GM12878 (cell line): ENCODE data around the gene HK3. TPM values are rescaled to one million over a fixed set of nuclear protein-coding genes. Genes with fewer than 3 reads are reported as not detected.

Experiments
- ATAC-seq: fragments of 200-7000 bp; cut with Tn5 transposase; 3 replicates; pipeline ENCODE4 v1.9.1; 2020; ENCODE audit warnings: mild to moderate bottlenecking, moderate library complexity
- BruUV-seq: library from RNA; stranded (reverse); fragments of 400-500 nt; replicated peaks from 2 replicates; lab custom pipeline; 2021; lab: Mats Ljungman, UMichigan
- CTCF ChIA-PET: fragments of 300-600 bp; sonication (Branson Sonifier 250); formaldehyde crosslinking; extraction: SDS; loops from one replicate; lab custom pipeline; 2021; ENCODE audit warnings: inconsistent platforms; lab: Yijun Ruan, JAX
- POLR2A ChIA-PET: fragments of 350-600 bp; formaldehyde crosslinking; extraction: SDS; loops from one replicate; lab custom pipeline; 2021; ENCODE audit warnings: inconsistent platforms; lab: Charles Lee
- RAD21 ChIA-PET: fragments of 300-600 bp; sonication (Branson Sonifier 250); formaldehyde crosslinking; loops from one replicate; lab custom pipeline; 2023; ENCODE audit warnings: antibody characterized with exemption; ENCODE audit not compliant: unreplicated experiment; lab: Charles Lee
- SMC1A ChIA-PET: fragments of 300-600 bp; sonication (Branson Sonifier 250); formaldehyde crosslinking; loops from one replicate; lab custom pipeline; 2023; ENCODE audit not compliant: unreplicated experiment, uncharacterized antibody; lab: Charles Lee
- DNase-seq: peaks from one replicate; pipeline ENCODE4 v3.0.0-alpha.2; 2011; ENCODE audit warnings: low read depth, low spot score
- FAIRE-seq: peaks from 3 replicates; lab custom pipeline; 2011; peaks lifted over from hg19 to GRCh38; lab: Jason Lieb, UNC
- H2AFZ ChIP-seq: 2 replicates; pipeline ENCODE4 v1.6.0; 2011; ENCODE audit warnings: low read depth, low read length, control low read depth; ENCODE audit not compliant: control insufficient read depth
- H3K27ac ChIP-seq: 2 replicates; pipeline ENCODE4 v1.5.1; 2011; ENCODE audit warnings: control low read depth; ENCODE audit not compliant: control insufficient read depth, insufficient read depth
- H3K27me3 ChIP-seq, 2 experiments: replicated peaks in 1 of 2; 2 replicates each; pipeline versions ENCODE4 v1.6.0 to v1.6.1; 2011; ENCODE audit warnings: low read length in 1 of 2; ENCODE audit not compliant: control insufficient read depth in 2 of 2, insufficient read depth in 2 of 2
- H3K36me3 ChIP-seq, 2 experiments: 2 replicates each; pipeline ENCODE4 v1.5.1; 2011; ENCODE audit warnings: low read length in 1 of 2; ENCODE audit not compliant: control insufficient read depth in 2 of 2, insufficient read depth in 2 of 2
- H3K4me1 ChIP-seq: 2 replicates; pipeline ENCODE4 v1.6.1; 2011; ENCODE audit warnings: mild to moderate bottlenecking, low read length, moderate library complexity, mixed read lengths; ENCODE audit not compliant: control insufficient read depth, insufficient read depth
- H3K4me2 ChIP-seq: 2 replicates; pipeline ENCODE4 v1.6.0; 2011; ENCODE audit warnings: control low read depth; ENCODE audit not compliant: control insufficient read depth, insufficient read depth
- H3K4me3 ChIP-seq: fragments of 200-600 bp; sonication (generic); 2 replicates; pipeline ENCODE4 v1.5.1; 2016
- H3K79me2 ChIP-seq: 2 replicates; pipeline ENCODE4 v1.6.0; 2011; ENCODE audit warnings: low read length; ENCODE audit not compliant: control insufficient read depth, insufficient read depth
- H3K9ac ChIP-seq: 2 replicates; pipeline ENCODE4 v1.8.0; 2011; ENCODE audit warnings: low read length, control low read depth, mixed read lengths; ENCODE audit not compliant: control insufficient read depth, insufficient read depth
- H3K9me3 ChIP-seq: replicated peaks from 3 replicates; pipeline ENCODE4 v1.5.1; 2011; ENCODE audit warnings: mild to moderate bottlenecking, low read length; ENCODE audit not compliant: control insufficient read depth, insufficient read depth
- H4K20me1 ChIP-seq: 2 replicates; pipeline ENCODE4 v1.6.0; 2011; ENCODE audit not compliant: control insufficient read depth, insufficient read depth
- ZBTB40 ChIP-seq: fragments of 450-650 bp; IDR thresholded peaks from 2 replicates; pipeline ENCODE4 v1.6.1; 2016; ENCODE audit warnings: mild to moderate bottlenecking, moderate library complexity, borderline replicate concordance
- WGBS: methylation state at CpG from one replicate; pipeline ENCODE4 v1.1.6; 2016; ENCODE audit warnings: low lambda C conversion rate; ENCODE audit not compliant: insufficient replicate concordance, insufficient coverage; ENCODE audit errors: missing lambda C conversion rate; 5-methylcytosine and 5-hydroxymethylcytosine counted together
- in situ Hi-C: fragments of 300-500 bp; cut with MboI; formaldehyde crosslinking; loops from 9 replicates; pipeline ENCODE4 v1.14.3; 2018; ENCODE audit warnings: mixed read lengths
- intact Hi-C: fragments of 100-400 bp; cut with micrococcal nuclease; formaldehyde crosslinking; loops from one replicate; pipeline ENCODE4 v1.14.2; 2022; ENCODE audit not compliant: unreplicated experiment
- polyA plus RNA-seq, 11 experiments: library from polyadenylated mRNA; depleted of rRNA in 4 of 11; unstranded in 6 of 11; stranded (reverse) in 5 of 11; fragments of >200 nt; fragmentation: Nextera tagmentation in 4 of 11; fragmentation: Illumina TruSeq in 1 of 11; extraction: Ambion mirVana in 4 of 11; extraction: Trizol in 1 of 11; gene quantifications; 1 replicate in 1 of 11; 2 replicates in 10 of 11; pipeline versions ENCODE4 v1.2.1 to v1.2.3, GENCODE V29; 2011 to 2016; ENCODE audit warnings: inconsistent platforms in 2 of 11, missing spikeins in 2 of 11, low read depth in 1 of 11
- total RNA-seq, 4 experiments: library from RNA; depleted of rRNA in 3 of 4; stranded (reverse); fragments of >200 nt in 3 of 4; fragmentation: Illumina TruSeq in 1 of 4; extraction: Trizol in 1 of 4; gene quantifications; 2 replicates each; pipeline versions ENCODE4 v1.2.1 to v1.2.3, GENCODE V29; 2013 to 2021

HK3 gene
- total and polyA plus RNA-seq, 10 of the 15 experiments (the other 5 are each of a cell fraction or from before 2014, with no cell fraction given): 0.13 to 1.3 (median 0.26) TPM; not detected in 4

GRCh38 chr5:176875783-176876505 lies 23.2 kb downstream of the HK3 start:
- POLR2A ChIA-PET: no interaction called here
- SMC1A ChIA-PET: no interaction called here
- in situ Hi-C loops: no loop called here
- H3K36me3 ChIP-seq: no peaks in the 10 kb centered on the region
- no peaks in the 10 kb centered on the region for H3K4me1 ChIP-seq
- FAIRE-seq: no peak
- no peak for TF ChIP-seq ZBTB40
- TF ChIP-seq, all 136 proteins: peak for 0
- Histone ChIP-seq H3K9ac (no peak overlapping the region), H3K27ac (no peak overlapping the region), H3K27me3 (no peaks in the 10 kb centered on the region; a peak in 1 of 4 replicates), H3K4me3 (no peak overlapping the region), H3K9me3 (no peaks in the 10 kb centered on the region; the same call in 2 of the 3 replicates), H3K79me2 (no peaks in the 10 kb centered on the region), H4K20me1 (no peaks in the 10 kb centered on the region), H3K4me2 (no peak overlapping the region), H2AFZ (no peak overlapping the region)
- WGBS: 27% methylated on average over 27 of the region's 27 CpGs
- ChIA-PET CTCF (no interaction called here), RAD21 (no interaction called here)
- intact Hi-C loops: no loop called here
- no peak for ATAC-seq
- no TSS peak for BruUV-seq
- no peak for DNase-seq
